Natural killer cell (primary cell): Measurements from ENCODE around the gene RPS24. TPM values are rescaled to one million over a fixed set of nuclear protein-coding genes. Genes with fewer than 3 reads are reported as not detected.
A peak's percentile ranks its signal among the peaks of the same experiment; 100 is the strongest.

ENCODE experiments used
- ATAC-seq, 3 donors: fragments of 150-1000 bp in 2 of 3; fragments of 200-7000 bp in 1 of 3; cut with Tn5 transposase; 1 replicate in 1 of 3; 2 replicates in 2 of 3; pipeline ENCODE4 v1.10.0; 2021; ENCODE audit warnings: mild to moderate bottlenecking in 2 of 3, moderate library complexity in 2 of 3
- DNase-seq, 2 donors: peaks; one replicate each; pipeline versions ENCODE4 v3.0.0 to v3.0.0-alpha.2; 2013 to 2021; ENCODE audit warnings: mixed read lengths in 1 of 2
- H3K27ac ChIP-seq: one replicate; pipeline ENCODE4 v1.5.1; 2013; ENCODE audit warnings: mild to moderate bottlenecking, low read length
- H3K27me3 ChIP-seq: one replicate; pipeline ENCODE4 v1.6.1; 2013; ENCODE audit warnings: low read length; ENCODE audit not compliant: control insufficient read depth, insufficient read depth
- H3K36me3 ChIP-seq: one replicate; pipeline ENCODE4 v1.6.1; 2013; ENCODE audit warnings: low read length; ENCODE audit not compliant: control insufficient read depth, insufficient read depth
- H3K4me1 ChIP-seq: one replicate; pipeline ENCODE4 v1.6.1; 2013; ENCODE audit warnings: low read length; ENCODE audit not compliant: control insufficient read depth, insufficient read depth
- H3K4me3 ChIP-seq: one replicate; pipeline ENCODE4 v1.5.1; 2013; ENCODE audit warnings: low read length
- H3K9me3 ChIP-seq: one replicate; pipeline ENCODE4 v1.6.1; 2013; ENCODE audit warnings: low read length; ENCODE audit not compliant: control insufficient read depth, insufficient read depth
- H3K27ac Mint-ChIP-seq, 2 donors: one replicate each; pipeline ENCODE4 v1.8.0; 2022; ENCODE audit warnings: mild to moderate bottlenecking in 2 of 2, mixed read lengths in 2 of 2, moderate library complexity in 1 of 2
- H3K27me3 Mint-ChIP-seq, 2 donors: one replicate each; pipeline ENCODE4 v1.8.0; 2022; ENCODE audit warnings: low read depth in 2 of 2, mixed read lengths in 2 of 2
- H3K36me3 Mint-ChIP-seq: one replicate; pipeline ENCODE4 v1.8.0; 2022; ENCODE audit warnings: mixed read lengths
- H3K4me1 Mint-ChIP-seq, 2 donors: one replicate each; pipeline ENCODE4 v1.8.0; 2022; ENCODE audit warnings: mixed read lengths in 2 of 2
- H3K4me3 Mint-ChIP-seq: one replicate; pipeline ENCODE4 v1.8.0; 2022; ENCODE audit warnings: mild to moderate bottlenecking, moderate library complexity, mixed read lengths
- H3K9me3 Mint-ChIP-seq, 2 donors: one replicate each; pipeline ENCODE4 v1.8.0; 2022; ENCODE audit warnings: mixed read lengths in 2 of 2
- CTCF ChIP-seq: fragments of 200-600 bp; IDR thresholded peaks from one replicate; pipeline ENCODE4 v1.8.0; 2022; ENCODE audit warnings: antibody characterized with exemption
- WGBS: methylation state at CpG from one replicate; pipeline ENCODE4 v1.1.7; 2013; ENCODE audit warnings: missing lambda C conversion rate; ENCODE audit not compliant: insufficient coverage; 5-methylcytosine and 5-hydroxymethylcytosine counted together
- intact Hi-C: fragments of 100-400 bp; cut with micrococcal nuclease; formaldehyde crosslinking; loops from one replicate; pipeline ENCODE4 v1.14.2; 2022
- total RNA-seq, 4 donors: library from RNA; stranded (reverse); fragments of 120-200 nt in 1 of 4; gene quantifications; one replicate each; pipeline versions ENCODE4 v1.2.3 to v1.2.4, GENCODE V29; 2013 to 2022

Gene RPS24
- total RNA-seq, 3 donors from 2014 or later (not counting 1 experiment from before 2014, with no cell fraction given): 887 to 1,039 (median 981) TPM

DNA sequence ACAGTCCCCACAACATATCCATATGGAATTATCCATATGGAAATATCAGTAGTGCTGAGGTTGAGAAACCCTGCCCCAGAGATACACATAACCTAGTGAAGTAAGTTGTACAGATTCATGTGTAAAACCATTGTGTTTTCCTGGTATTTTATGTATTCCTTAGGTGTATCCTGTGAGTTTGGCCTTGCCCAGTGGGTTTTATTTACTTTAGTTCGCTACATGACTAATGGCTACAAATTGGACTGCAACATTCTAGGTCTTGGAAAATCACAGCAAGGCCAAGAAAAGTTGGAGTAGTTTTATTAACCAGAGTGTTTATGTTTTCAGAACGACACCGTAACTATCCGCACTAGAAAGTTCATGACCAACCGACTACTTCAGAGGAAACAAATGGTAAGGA lies 1.4 kb downstream of the RPS24 start:
- DNase-seq (no peak), ATAC-seq (no peak)
- no peak for TF ChIP-seq CTCF
- no peaks in the 10 kb centered on the region for H3K27me3 ChIP-seq
- peaks cover 7% of the 10 kb centered on the region for H3K36me3 Mint-ChIP-seq
- no peaks in the 10 kb centered on the region for H3K9me3 ChIP-seq
- H3K4me3 Mint-ChIP-seq: peak overlapping the region; percentile 83
- H3K27ac Mint-ChIP-seq: peak overlapping the region; percentile 52 to 90
- intact Hi-C loops: no loop called here
- H3K4me1 ChIP-seq: peaks cover 14% of the 10 kb centered on the region
- H3K9me3 Mint-ChIP-seq: no peaks in the 10 kb centered on the region
- H3K27ac ChIP-seq: no peak overlapping the region
- peaks cover 49 to 55% of the 10 kb centered on the region in 2 donors for H3K4me1 Mint-ChIP-seq
- no peak overlapping the region for H3K4me3 ChIP-seq
- no peaks in the 10 kb centered on the region for H3K27me3 Mint-ChIP-seq
- H3K36me3 ChIP-seq: peaks cover 48% of the 10 kb centered on the region
- WGBS: 80% methylated on average over 5 of the region's 5 CpGs

GRCh38 chr10:78035437-78035836 lies 1.8 kb downstream of the RPS24 start:
- H3K27ac Mint-ChIP-seq: peak overlapping the region; percentile 29 to 52
- no peak for DNase-seq
- H3K4me1 Mint-ChIP-seq: peaks cover 49 to 54% of the 10 kb centered on the region in 2 donors

DNA sequence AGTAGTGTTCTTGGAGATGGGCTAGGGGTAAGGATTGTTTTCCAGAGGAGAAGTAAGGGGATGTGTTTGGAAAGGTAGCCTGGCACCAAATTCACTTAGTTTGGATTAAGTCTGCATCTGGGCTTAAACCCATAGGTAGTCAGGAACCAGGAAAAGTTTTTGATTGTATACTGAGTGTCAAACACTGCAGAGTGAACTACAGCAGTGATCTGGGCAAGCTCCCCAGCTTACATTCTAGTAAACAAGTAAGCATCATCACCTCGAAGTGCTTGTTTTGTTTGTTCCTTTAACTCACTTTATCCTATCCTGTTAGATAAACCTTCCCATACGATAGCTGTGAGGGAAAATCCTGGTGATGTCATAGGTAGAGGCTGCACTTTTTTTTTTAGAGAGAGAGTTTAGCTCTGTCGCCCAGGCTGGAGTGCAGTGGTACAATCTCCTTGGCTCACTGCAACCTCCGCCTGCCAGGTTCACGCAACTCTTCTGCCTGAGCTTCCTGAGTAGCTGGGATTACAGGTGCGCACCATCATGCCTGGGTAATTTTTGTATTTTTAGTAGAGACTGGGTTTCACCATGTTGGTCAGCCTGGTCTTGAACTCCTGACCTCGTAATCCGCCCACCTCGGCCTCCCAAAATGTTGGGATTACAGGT lies 2.4 kb downstream of the RPS24 start:
- DNase-seq (no peak), ATAC-seq (no peak)
- Histone ChIP-seq H3K36me3 (peaks cover 57% of the 10 kb centered on the region), H3K27me3 (no peaks in the 10 kb centered on the region), H3K4me3 (no peak overlapping the region), H3K27ac (no peak overlapping the region), H3K9me3 (no peaks in the 10 kb centered on the region), H3K4me1 (peaks cover 14% of the 10 kb centered on the region)
- 92% methylated on average over 8 of the region's 9 CpGs for WGBS
- Mint-ChIP-seq H3K4me1 (peaks cover 54 to 59% of the 10 kb centered on the region in 2 donors), H3K36me3 (peaks cover 15% of the 10 kb centered on the region), H3K27me3 (no peaks in the 10 kb centered on the region), H3K9me3 (no peaks in the 10 kb centered on the region), H3K27ac (peak overlapping the region; percentile 52 to 65), H3K4me3 (peak overlapping the region; percentile 3)
- intact Hi-C loops: no loop called here
- no peak for TF ChIP-seq CTCF

More at GRCh38 chr10:78035437-78035836, 1.8 kb downstream of the RPS24 start:
- Histone ChIP-seq H3K36me3 (peaks cover 51% of the 10 kb centered on the region), H3K4me3 (no peak overlapping the region), H3K4me1 (peaks cover 14% of the 10 kb centered on the region), H3K27ac (no peak overlapping the region), H3K27me3 (no peaks in the 10 kb centered on the region), H3K9me3 (no peaks in the 10 kb centered on the region)
- peaks cover 8% of the 10 kb centered on the region for H3K36me3 Mint-ChIP-seq
- intact Hi-C loops: no loop called here
- no peaks in the 10 kb centered on the region for H3K27me3 Mint-ChIP-seq
- no peak for TF ChIP-seq CTCF
- H3K4me3 Mint-ChIP-seq: peak overlapping the region; percentile 83
- no peaks in the 10 kb centered on the region for H3K9me3 Mint-ChIP-seq
- WGBS: 67% methylated on average over 5 of the region's 5 CpGs
- no peak for ATAC-seq

DNA sequence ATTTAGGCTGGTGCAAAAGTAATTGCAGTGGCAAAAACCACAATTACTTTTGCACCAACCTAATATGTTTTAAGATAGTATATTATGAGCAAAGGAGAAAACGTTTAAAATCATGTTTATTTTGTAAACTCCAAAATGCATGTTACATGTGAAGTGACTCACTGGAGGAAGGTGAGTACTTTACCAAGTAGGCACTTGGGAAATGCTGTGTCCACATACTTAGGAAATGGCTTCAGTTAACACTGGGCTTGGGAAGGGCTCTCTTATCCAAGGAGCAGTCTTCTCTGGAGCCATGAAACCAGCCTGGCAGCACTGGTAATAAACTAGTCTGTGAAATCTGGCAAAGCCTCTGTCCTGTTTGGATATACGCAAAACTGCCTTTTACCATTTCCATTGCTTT lies 4.4 kb downstream of the RPS24 start:
- intact Hi-C loops: no loop called here
- Mint-ChIP-seq H3K4me3 (no peak overlapping the region), H3K27me3 (no peaks in the 10 kb centered on the region), H3K4me1 (peaks cover 62 to 71% of the 10 kb centered on the region in 2 donors), H3K27ac (no peak overlapping the region), H3K9me3 (no peaks in the 10 kb centered on the region), H3K36me3 (peaks cover 18% of the 10 kb centered on the region)
- peaks cover 12% of the 10 kb centered on the region for H3K4me1 ChIP-seq
- no peak for DNase-seq
- 88% methylated on average over 2 of the region's 2 CpGs for WGBS
- ATAC-seq: no peak
- H3K9me3 ChIP-seq: no peaks in the 10 kb centered on the region
- peaks cover 73% of the 10 kb centered on the region for H3K36me3 ChIP-seq
- no peak for TF ChIP-seq CTCF
- no peak overlapping the region for H3K27ac ChIP-seq
- H3K27me3 ChIP-seq: no peaks in the 10 kb centered on the region
- H3K4me3 ChIP-seq: no peak overlapping the region
